SHP77 (cell line): ENCODE data around the gene FOXO3.

Source experiments
- DNase-seq, 2 experiments: peaks; one replicate each; lab custom pipeline; 2025; lab: John Stamatoyannopoulos, UW

The FOXO3 gene

GRCh38 chr6:108574457-108575141, 13.9 kb downstream of the FOXO3 start:
- no peak for DNase-seq

DNA sequence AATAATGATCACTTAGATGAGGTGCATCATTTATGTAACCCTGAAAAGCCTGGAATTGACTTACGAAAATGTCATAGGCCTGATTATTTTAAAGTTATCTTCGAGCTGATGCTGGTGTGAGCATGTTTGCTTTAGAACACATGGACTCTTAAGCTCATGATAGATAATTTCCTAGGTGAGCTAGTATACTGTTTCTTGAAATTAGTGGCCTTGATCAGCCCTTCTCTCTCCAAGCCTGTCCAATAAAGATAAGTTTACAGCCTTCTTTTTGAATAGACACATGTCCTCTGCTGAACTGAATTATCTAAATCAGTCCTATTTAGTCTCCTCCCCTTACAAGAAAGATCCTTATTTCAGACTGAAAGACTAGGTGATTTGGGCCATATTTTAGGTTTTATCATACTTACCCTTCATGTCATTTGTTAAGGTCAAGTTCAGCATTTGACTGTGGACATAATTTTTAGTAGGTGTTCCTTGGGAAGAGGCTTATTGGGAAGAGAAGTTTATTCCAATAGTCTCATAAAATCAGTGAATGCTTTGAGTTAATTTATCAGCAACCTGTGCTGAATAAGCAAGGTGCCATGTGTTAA, 15.3 kb downstream of the FOXO3 start:
- DNase-seq, result no peak

DNA sequence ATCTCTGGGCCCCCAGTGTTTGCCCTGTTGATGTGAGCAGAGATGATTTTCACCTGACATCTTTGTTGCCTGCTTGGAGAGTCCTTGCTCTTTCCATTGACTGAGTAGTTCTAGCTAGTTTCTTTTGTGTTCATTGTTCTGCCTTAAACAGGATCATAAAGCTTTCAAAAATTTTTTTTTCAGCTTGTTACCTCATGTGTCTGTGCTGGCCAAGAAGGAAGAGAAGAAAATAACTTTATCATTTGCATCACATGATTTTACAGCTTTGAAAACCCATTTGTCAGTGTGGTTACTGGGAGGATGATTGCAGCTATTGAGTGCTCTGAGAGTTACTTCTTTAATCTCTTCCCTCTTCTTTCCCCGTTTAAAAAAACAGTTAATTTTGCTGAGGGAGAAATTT, 16.0 kb downstream of the FOXO3 start:
- DNase-seq, result no peak

DNA sequence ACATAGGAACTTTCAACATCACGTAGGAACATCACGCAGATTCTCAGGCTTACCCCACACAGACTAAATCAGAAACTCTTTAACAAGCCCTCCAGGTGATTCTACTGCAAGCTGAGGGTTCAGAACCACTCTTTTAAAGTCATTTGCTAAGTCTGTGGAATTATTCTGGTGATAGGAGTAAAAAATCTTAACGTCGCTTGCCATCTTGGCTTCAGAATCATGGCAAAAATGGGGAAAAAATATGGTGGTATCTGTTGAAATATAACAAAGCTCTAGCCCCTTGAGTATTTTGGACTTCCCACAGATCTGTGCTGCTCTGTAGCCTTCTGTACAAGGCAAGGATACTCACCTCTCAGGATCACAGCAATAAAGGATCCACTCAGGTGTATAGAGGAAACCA, 17.4 kb downstream of the FOXO3 start:
- DNase-seq, result no peak

DNA sequence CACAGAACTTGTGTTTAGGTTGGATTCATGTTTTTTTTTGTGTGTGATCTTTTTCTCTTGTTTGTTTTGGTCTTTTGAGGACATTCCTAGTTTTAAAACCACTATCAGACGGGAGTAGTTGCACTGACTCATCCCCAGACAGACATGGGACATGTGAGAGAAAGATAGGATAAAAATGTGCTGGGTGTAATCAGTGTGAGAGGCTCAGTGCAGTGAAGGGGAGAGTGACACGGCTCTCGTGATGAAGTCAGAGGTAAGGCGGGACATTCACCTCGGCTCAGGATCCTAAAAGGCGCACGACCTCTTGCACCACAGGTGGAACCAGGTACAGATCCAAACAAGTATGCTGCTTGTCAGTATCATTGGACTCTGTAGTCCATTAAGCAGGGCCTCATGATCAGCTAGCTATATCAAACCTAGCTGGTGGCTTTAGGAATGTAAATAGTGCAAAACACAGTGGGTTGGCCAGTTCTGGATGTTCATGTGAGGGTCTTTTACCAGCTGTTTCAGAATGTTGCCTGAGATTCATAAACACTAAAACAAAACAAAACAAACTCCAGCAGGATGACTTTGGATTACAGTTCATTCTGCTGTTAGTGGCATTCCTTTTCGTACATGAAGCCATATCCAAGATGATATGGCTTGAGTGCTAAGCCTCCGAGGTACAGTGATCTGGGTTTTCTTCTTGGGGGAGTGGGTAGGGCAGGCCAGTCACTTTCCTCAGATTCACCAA, 18.0 kb downstream of the FOXO3 start:
- DNase-seq, result no peak

GRCh38 chr6:108579328-108579721, 18.6 kb downstream of the FOXO3 start:
- DNase-seq, result no peak

DNA sequence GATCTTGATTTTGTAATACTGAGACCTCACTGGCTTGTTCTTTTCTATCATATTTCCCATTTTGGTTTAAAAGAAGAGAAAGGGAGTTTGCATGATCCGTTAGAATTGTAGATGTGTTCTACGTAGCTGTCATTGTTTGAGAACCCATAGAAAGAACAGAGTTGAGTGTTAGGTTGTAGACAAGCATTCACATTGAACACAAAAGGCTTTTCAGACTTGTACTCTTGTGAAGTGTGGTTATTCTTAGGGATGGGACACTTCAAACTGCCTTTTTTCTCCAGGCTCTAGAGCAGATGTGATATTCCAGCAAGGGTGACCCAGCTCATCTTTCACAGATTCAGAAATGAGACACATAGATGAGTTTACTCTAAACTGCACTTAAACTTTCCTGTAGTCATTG, 19.9 kb downstream of the FOXO3 start:
- DNase-seq, result no peak

DNA sequence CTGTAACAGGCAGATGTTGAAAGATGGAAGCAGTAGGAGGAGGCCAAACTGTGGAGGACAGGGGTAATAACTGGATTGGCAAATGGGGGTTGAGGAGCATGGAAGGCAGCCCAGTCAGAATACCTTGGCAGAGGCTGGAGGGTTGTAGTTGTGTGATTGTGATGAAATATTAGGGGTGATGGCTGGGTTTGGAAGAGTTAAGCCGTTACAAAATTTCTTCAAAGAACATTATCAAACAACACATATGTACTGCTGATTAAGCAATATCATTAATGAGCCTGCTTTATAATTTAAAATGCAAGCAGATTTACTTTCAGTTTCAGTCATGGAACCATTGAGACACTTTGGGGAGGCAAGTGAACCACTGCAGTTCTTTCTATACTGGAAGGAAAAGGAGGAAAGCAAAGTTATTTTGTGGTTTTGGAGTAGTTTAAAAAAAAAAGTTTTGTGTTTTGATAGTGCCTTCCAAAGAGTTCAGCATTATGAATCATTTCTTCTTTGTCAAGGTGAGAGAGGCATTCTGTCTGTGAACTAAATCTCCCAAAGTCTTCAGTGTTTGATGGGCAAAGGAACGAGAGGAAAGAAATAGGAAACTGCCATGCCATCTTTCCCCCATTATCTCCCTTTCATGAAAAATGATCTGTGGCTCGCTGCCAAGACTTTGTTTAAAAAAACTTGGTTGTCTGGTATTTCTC, 20.7 kb downstream of the FOXO3 start:
- no peak for DNase-seq

- no peak for DNase-seq
Observed at GRCh38 chr6:108581932-108582475, 21.3 kb downstream of the FOXO3 start.

DNA sequence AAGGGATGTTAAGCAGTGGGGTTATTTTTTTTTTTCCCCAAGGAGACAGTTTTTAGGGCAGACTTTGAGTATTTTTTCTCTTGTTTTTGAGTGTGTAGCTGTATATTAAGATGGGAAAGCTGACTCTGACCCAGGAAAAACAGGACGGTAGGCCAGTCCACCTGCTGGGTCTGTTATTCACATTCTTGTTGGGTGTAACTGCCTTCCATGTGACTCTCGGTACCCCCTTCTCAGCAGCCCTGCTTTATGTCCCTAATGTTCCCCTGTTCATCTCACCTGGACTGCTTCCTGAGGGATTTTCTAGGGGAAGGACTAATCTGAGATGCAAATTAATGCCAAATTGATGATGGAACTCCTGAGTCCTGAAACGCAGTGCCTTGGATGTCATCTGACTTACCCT, 21.9 kb downstream of the FOXO3 start:
- no peak for DNase-seq

DNA sequence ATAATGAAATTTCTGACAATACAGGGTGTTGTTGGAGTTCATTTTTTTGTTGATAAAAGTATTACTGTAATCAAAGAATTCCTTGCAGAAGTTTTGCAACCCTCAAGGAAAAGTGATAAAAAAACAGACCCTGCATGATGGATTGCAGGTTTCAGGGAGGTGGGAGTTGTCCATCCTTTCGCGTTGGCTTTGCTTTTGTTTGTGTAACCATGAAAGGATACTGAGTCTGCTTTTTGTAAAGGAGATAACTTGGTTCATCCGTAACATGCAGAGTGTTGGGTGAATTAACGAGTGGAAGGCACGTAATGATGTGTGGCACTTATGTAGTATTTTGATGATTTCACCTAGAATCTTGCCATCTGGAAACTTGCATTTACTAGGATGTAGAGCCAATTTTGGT, 23.6 kb downstream of the FOXO3 start:
- DNase-seq, result no peak

GRCh38 chr6:108585359-108585758, 24.6 kb downstream of the FOXO3 start:
- no peak for DNase-seq

DNA sequence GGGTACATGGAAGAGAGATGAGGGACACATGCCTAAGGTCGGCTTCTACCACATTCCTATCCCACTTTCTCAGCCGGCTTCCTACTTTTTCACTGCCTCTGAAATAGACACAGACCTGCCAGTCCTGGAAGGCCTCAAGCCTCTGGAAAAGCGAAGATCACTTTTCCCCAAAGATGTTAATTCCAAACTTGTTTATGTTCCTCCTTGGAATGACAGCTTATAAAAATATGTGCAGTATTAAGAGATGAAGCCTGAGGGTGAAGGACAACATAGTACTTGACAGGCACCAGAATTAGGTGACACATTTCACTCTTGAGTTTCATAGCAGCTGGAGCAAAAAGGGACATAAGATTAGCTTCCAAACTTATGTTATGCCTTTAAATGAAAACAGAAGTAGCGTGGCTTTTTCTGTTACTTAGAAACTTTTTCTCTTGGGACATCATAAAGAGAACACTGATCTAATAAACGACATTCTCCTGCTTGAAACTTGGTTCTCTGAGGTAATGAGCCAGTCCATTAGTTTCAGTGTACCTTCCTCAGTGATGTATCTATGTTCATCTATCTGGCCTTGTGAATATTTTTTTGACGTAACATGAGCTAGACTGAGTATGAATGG, 25.3 kb downstream of the FOXO3 start:
- DNase-seq, result no peak

DNA sequence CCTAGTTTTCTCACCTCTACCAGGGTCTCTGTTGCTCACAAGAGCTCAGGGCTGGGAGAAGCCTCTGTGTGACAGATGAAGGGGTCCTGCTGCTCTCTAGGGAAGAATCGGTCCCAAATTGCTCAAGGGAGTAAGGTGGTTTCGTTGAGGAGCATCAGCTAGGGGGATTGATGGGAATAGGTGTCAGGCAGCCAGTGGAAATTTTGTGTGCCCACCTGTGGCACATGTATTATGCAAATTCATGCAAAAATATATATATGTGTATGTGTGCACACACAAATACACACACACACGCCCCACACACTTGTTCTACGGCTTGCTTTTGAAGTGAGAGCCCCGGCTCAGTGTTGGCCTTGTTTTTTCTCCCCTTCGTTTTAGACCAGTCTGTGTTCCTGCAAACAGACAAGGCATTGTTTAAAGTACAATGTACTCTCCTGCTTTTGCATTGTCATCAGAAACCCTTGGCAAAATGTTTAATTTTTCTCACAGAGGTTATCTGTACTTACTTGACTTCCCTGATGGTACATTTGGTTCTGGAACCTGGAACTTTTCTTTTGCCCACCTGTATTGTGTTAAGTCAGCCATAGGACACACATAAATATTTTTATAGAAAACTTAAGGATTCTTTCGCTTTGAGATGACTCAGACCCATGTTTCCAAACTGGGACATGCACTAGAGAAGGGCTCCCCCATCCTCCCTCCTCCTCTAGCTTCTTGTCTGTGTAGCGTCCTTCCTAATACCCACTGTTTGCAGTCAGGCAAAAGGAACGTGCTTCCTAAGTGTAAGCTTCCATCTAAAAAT, 26.7 kb downstream of the FOXO3 start:
- DNase-seq, result no peak

DNA sequence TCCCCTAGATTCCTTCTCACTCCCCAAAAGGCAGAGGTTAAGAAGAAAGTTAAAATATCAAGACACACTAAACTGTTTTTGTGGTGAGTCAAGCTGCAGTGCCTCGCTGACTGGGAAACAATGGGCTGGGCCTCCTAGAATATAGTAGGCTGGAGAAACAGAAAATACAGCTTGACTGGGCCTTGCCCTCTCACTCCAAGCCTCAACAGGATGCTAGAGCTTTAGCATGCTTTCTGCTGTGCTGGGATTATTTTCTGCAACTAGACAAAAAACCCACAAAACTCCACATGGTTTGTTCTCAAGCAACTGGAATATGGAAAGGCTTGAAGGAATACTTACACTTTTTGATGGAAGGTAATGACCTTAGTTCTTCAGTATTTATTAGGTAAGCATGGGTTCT, 27.9 kb downstream of the FOXO3 start:
- DNase-seq, result no peak

GRCh38 chr6:108589244-108589791, 28.6 kb downstream of the FOXO3 start:
- DNase-seq, result no peak

GRCh38 chr6:108591040-108591816, 30.5 kb downstream of the FOXO3 start:
- DNase-seq, result no peak

DNA sequence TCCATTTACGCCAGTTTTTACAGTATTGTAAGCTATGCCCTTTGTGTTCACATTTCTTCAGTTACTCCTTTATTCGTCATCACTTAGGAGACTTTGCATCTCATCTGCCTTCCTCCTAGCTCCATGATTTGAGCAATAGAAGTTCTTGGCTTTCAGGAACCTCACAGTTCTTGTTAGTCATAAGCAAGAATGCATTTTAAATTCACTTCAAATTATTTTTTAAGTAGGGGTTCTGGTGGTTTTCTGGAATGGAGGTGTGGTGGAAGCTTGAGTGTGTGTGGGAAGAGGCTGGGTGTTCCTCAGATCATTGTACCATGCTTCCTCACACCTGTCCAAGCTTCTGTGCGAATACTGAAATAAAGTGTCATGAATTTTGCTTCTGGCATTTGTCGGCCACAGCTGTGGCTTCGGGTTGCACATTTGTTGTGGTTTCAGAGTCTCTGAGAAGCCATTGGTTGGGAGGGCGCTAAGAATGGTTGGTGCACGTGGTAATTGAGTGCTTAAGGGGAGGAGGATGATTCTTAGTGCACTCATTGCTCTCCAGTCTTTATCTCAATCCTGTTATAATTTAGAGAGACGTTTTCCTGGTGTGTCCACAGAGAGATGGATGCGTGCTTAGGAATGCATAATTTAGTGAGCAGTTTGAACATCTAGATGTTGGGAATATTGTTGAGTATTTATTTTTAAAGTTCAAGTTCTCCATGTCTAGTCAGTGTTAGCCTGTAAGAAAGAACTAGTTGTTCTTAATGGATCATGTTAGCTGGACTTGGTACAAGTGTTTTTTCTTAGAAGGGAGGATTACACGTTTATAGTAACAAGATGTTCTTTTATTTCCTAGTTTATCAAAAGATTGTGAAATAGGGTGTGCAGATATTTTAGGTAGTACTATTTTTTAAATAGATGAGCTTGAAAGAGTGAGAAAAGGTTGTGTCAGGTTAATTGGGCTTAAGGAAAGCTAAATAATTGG, 31.9 kb downstream of the FOXO3 start:
- no peak for DNase-seq

DNA sequence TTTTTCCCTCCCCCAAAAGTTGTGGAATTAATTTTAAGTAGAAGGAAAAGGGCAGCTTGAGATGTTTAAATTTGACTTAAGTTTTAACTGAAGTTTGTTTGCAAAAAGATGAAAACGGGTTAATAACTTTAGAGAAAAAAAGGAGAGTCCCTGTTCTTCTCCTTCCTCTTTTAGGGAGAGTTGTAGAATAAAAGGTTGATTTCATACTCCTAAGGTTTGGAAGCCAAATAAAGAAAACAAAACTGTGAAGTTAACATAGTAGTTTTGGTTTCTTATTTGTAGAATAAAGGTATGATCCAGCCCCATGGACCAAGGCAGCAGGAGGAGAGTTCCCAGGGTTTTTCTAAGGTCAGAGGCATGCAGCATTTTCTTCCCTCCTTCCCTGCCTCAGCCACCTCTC, 33.4 kb downstream of the FOXO3 start:
- DNase-seq, result no peak
